LNCAP (cell line): ENCODE measurements around the gene TMEM158.
A peak's percentile ranks its signal among the peaks of the same experiment; 100 is the strongest.

Experiments
- CTCF ChIP-seq: fragments of 450-650 bp; IDR thresholded peaks from 2 replicates; pipeline ENCODE4 v1.5.1; 2017; ENCODE audit warnings: mild to moderate bottlenecking

TMEM158 gene

DNA sequence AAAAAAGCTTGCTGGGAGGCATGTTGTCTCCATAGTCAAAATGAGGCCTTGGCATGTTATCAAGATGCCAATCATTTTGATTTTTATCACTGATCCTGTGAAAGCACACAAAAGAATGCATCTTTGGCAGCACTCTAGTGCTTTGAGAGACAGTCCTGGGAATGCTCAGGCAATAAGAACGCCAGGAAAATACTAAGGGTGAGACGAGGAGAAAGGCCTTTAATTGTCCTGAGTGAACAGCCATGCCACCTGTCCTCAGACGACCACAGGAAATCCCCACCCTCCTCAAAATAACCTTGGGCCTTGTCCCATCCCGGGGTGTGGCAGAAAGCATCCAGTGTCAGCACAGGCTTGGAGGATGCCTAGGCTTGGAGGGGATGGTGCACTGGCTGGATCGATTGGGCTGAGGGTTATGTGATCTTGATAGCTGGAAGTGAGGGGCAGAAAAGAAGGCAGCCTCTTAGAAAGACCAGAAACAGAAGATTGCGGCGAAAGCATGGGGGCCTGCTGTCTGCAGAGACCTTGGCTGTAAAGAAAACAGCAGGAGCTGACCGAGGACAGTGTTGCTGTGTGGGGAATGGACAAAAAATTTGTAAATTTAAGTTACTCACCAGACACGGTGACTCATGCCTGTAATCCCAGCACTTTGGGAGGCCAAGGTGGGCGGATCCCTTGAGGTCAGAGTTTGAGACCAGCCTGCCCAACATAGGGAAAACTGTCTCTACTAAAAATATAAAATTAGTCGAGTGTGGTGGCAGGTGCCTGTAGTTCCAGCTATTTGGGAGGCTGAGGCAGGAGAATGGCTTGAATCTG, 7.3 kb downstream of the TMEM158 start:
- TF ChIP-seq CTCF, result no peak

DNA sequence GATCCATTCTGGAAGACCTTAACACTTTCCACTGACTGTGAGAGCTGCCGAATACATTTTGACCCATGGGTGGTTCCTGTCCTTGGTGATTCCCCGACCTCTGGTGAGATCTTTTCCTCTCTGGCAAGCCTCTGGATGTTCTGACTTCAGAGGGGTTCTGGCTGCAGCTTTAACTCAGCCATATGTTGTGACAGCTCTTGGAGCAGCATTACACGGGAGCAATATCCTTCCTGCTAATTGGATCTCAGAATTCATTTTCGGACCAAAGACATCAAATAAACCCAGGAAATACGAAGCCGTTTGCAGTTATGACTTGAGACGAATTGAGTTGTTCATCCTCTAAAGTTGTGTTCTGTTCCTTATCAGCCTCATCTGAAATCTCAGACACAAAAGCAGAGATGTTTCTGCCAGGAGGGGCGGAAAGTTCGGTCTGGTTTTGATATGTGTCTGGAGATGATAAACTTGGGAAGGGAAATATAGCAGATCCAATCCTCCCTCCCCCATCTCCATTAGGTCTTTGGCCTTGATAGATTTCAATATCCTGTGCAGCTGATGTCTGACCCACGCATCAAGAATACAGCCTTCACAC, 10.0 kb downstream of the TMEM158 start:
- no peak for TF ChIP-seq CTCF

- no peak for TF ChIP-seq CTCF
Observed at GRCh38 chr3:45215466-45215865, 10.6 kb downstream of the TMEM158 start.

GRCh38 chr3:45214061-45214680, 11.9 kb downstream of the TMEM158 start:
- no peak for TF ChIP-seq CTCF

DNA sequence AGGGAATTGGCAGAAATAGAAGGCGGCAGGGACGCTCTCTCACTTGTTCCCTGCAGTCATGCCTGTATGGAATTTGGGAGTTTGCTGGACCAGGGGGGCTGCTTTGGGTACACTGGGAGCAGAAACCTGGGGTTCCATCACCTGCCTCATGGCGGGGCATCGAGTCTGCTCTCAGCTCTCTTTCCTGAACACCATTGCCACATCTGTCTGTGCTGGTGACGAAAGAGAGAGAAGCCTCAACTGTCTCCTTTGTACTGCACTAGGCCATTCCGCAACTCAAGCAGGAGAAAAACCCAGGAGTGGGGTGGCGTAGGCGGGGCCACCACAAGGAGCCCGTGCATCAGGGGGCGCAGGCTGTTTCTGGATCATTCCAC, 14.0 kb downstream of the TMEM158 start:
- no peak for TF ChIP-seq CTCF

DNA sequence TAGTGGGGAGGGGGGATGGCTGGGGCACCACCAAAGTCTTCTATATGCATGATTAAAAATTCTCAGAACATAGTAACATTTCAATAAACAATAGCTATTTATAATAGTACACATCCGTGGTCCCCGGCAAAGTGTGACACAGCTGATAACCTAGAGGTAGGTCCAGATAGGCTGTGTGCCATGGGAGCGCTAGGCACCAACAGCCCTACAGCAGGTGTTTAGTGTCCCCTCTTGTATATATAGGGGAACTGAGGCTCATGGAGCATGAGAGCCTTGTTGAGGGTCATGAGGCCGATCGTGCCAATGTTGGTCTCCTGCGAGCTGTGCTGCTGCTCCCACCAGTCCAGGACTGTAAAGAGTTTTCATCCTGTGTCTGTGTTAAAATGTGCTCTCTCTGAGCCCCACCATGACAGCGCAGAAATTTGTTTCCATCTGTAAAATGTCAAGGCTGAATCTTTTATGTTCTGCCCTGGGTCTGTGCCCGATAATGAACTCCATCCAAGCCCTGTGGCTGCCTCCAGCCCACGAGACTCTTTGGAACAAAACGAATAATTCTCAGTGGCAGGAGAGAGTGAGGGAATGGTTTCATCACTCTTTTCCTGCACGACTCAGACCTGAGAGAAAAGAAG, 14.5 kb downstream of the TMEM158 start:
- TF ChIP-seq CTCF, result no peak

DNA sequence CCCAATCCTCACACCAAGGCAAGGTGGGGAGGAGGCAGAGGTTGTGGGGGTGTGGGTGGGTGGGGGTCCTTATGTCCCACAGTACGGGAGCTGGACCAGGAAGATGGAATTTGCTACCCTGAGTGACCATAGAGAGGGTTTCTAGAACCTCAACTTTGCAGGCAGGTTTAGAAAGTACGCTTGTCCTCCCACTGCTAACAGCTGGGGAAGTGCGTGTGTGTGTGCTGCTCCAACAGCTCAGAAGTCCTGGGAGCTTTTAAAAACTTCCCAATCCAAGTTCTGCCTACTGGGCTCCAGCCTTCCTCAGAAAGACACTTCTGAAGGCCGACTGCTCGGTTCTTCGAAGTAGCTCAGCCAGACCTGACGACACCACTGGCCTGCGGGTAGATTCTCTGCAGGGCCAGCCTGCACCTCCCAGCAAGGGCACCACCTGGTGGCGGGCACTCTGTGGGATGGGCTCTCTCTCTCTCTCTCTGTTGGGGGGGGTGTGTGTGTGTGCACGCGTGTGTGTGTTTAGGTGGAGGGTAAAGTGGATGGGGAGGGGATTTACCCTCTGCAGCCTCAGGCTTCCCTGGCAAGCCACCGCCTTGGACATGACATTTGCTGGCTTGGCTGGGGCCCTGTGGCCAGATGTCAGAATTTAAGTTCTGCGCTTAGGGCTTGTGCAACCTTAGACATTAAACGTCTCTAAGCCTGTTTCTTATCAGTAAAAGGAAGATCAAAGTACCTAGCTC, 15.6 kb downstream of the TMEM158 start:
- peak; percentile 91 for TF ChIP-seq CTCF
